Esophagus (tissue), 2 donors: Measurements from ENCODE around the gene PPP1R11. TPM values are rescaled to one million over a fixed set of nuclear protein-coding genes. Genes with fewer than 3 reads are reported as not detected.
A peak's percentile ranks its signal among the peaks of the same experiment; 100 is the strongest.
"Not testable (repeated sequence)": the region's sequence is repeated elsewhere in the genome, so short reads cannot be mapped to it uniquely, and the experiment has no call there.

Experiments used
- H3K27ac ChIP-seq, 2 donors: one replicate each; pipeline ENCODE4 v1.5.1; 2013; ENCODE audit warnings: low read depth in 2 of 2, mild to moderate bottlenecking in 2 of 2, inconsistent platforms in 1 of 2, low read length in 1 of 2, moderate library complexity in 1 of 2
- H3K27me3 ChIP-seq, 2 donors: one replicate each; pipeline ENCODE4 v1.6.1; 2013; ENCODE audit warnings: low read length in 2 of 2, control low read depth in 1 of 2, mild to moderate bottlenecking in 1 of 2; ENCODE audit not compliant: insufficient read depth in 2 of 2, control insufficient read depth in 1 of 2
- H3K36me3 ChIP-seq, 2 donors: one replicate each; pipeline ENCODE4 v1.6.1; 2013; ENCODE audit warnings: low read length in 1 of 2; ENCODE audit not compliant: control insufficient read depth in 2 of 2, insufficient read depth in 2 of 2
- H3K4me1 ChIP-seq, 2 donors: one replicate each; pipeline ENCODE4 v1.6.1; 2013; ENCODE audit warnings: low read length in 1 of 2; ENCODE audit not compliant: control insufficient read depth in 2 of 2, insufficient read depth in 2 of 2
- H3K4me3 ChIP-seq, 2 donors: one replicate each; pipeline ENCODE4 v1.5.1; 2013; ENCODE audit warnings: low read length in 2 of 2, mild to moderate bottlenecking in 2 of 2, low read depth in 1 of 2, moderate library complexity in 1 of 2
- H3K9me3 ChIP-seq, 2 donors: one replicate each; pipeline ENCODE4 v1.6.1; 2013; ENCODE audit warnings: mild to moderate bottlenecking in 2 of 2, low read depth in 1 of 2, low read length in 1 of 2, moderate library complexity in 1 of 2; ENCODE audit not compliant: control insufficient read depth in 2 of 2, insufficient read depth in 1 of 2
- WGBS, 2 donors: extraction: QIAGEN DNeasy Blood & Tissue Kit; methylation state at CpG; one replicate each; pipeline ENCODE4 v1.1.7; 2013; 5-methylcytosine and 5-hydroxymethylcytosine counted together
- polyA plus RNA-seq, 2 donors: library from polyadenylated mRNA; stranded (reverse); fragments of 200-250 nt; gene quantifications; one replicate each; pipeline ENCODE4 v1.2.3, GENCODE V29; 2013
- donor health status: healthy with polysubstance abuse.
- donor health status: Bipolar disorder and iron deficiency.

PPP1R11 gene, protein sequence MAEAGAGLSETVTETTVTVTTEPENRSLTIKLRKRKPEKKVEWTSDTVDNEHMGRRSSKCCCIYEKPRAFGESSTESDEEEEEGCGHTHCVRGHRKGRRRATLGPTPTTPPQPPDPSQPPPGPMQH
- 10 to 100 TPM; 41.0 to 54.8 TPM for polyA plus RNA-seq

DNA sequence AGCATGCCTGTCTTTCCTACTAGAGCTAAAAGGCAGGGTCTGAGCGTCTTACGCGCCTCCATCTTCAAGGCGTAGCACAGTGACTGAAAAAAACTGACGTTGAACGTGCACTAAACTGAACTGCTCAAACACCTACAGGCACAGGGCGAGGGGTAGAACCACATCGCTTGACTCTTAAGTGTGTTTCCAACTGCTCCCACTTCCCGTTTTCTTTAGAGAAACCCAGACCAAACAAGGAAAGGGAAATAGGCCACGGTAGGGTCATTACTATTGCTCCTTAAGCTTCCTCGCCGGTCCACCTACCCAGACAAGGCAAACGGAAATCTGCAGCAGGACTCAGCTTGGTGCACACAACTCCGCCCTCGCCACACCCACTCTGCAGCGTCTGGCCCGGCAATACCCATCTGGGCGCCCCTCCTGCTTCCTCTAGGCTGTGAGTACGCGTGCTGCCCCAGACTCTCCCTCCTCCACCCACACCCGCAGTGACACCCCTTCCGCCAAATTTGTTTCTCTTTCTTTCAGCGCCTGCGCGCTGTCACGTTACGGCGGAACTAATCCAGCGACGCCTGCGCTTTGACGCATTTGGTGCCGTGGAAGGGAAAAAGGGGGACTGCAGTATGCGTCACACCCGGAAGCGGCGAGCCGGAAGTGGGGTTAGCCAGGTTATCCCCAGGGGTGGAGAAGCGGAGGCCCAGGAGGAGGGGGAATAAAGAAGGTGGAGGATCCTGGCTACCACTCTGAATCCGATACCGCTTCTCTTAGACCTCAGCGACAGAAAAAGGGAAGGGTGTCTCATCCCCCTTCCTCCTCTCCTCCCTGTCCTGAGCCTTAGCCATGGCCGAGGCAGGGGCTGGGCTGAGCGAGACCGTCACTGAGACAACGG is at the start of gene PPP1R11:
TSS of gene PPP1R11 (plus strand) at position 622 of the 883 bp plus-strand sequence. CDS start at position 835, 213 bp downstream.
- no peaks in the 10 kb centered on the region for H3K9me3 ChIP-seq
- peaks cover 0 to 2% of the 10 kb centered on the region in 2 donors for H3K4me1 ChIP-seq
- H3K27me3 ChIP-seq, result no peaks in the 10 kb centered on the region
- H3K27ac ChIP-seq, result peak within 1 kb of the TSS; percentile 91 to 99
- 0% methylated on average over 44 to 46 of the region's 46 CpGs for WGBS, 2 donors
- peak within 1 kb of the TSS; percentile 71 to 81 for H3K4me3 ChIP-seq
- H3K36me3 ChIP-seq, result peaks cover 0 to 9% of the 10 kb centered on the region in 2 donors

DNA sequence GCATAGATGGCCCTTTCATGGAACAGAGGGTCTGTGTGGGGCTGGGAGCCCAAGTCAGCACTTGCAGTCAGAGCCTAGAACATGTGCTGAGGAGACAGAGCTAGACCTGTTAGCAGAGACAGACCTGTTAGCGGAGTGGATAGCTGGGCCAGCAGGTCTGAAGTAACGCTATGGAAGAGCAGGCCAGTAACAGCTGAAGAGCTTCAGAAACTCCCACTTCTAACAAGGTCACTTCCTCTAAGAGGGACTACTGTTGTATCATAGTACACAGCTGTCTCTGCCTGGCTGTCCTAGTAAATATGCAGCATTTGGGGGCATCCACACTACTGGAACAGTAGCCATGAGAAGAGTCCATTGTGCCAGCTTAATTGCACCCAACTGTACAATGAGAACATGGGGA is 47.2 kb upstream of the PPP1R11 start:
- H3K27me3 ChIP-seq, result no peaks in the 10 kb centered on the region
- H3K4me1 ChIP-seq, result no peaks in the 10 kb centered on the region
- H3K36me3 ChIP-seq, result peaks cover 0 to 5% of the 10 kb centered on the region in 2 donors
- 96 to 100% methylated on average over 2 of the region's 2 CpGs for WGBS, 2 donors
- H3K27ac ChIP-seq, result no peak overlapping the region
- no peak overlapping the region for H3K4me3 ChIP-seq
- no peaks in the 10 kb centered on the region for H3K9me3 ChIP-seq

DNA sequence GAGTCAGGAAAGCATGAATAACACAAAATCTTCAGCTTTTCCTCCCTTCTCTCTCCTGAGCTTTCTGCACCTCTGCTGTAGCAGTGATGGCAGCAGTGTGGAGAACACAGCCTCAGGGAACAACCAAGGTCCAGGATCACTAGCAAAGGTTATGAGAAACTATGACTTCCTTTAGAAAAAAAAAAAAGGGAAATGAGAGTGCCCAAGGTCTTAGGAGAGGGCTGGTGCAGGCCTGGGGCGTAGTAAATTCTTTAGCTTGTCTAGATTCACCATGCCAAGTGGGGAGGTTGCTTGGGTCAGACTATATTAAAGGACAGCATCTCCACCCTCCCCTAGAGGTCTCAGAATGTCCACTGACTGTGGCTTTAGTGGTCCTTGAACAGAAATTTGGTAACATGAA is 46.4 kb upstream of the PPP1R11 start:
- Histone ChIP-seq H3K27me3 (no peaks in the 10 kb centered on the region), H3K27ac (no peak overlapping the region), H3K4me3 (no peak overlapping the region), H3K36me3 (peaks cover 0 to 5% of the 10 kb centered on the region in 2 donors), H3K4me1 (no peaks in the 10 kb centered on the region), H3K9me3 (no peaks in the 10 kb centered on the region)
- 90 to 92% methylated on average over 1 of the region's 1 CpG for WGBS, 2 donors

DNA sequence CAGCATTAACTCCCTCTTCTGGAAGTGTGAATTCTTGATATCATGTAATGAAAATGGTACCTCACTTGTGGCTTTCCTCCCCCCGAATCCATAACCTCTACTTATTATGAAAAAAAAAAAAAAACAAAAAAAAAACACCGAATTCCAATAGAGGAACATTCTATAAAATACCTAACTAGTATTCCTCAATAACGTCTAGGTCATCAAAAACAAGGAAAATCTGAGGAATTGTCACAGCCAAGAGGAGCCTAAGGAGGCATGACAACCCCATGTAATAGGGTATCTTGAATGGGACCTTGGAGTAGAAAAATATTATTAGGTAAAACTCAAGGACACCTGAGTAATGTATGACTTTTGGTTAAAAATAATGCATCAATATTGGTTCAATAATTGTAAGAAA is 44.8 kb upstream of the PPP1R11 start:
- no peaks in the 10 kb centered on the region for H3K9me3 ChIP-seq
- H3K4me3 ChIP-seq, result no peak overlapping the region
- no peak overlapping the region for H3K27ac ChIP-seq
- WGBS, 2 donors, result 87 to 88% methylated on average over 3 of the region's 3 CpGs
- H3K36me3 ChIP-seq, result peaks cover 0 to 5% of the 10 kb centered on the region in 2 donors
- no peaks in the 10 kb centered on the region for H3K27me3 ChIP-seq
- no peaks in the 10 kb centered on the region for H3K4me1 ChIP-seq

DNA sequence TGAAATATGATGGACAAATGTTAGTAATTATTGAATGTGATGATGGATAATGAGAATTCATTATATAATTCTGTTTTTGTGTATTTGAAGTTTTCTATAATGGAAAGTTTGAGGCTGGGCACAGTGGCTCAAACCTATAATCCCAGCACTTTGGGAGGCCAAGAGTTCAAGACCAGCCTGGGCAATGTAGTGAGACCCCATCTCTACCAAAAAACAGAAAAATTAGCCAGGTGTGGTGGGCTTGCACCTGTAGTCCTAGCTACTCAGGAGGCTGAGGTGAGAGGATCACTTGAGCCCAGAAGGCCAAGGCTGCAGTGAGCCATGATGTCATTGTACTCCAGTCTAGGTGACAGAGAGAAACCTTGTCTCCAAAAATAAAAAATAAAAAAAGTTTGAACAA is 44.3 kb upstream of the PPP1R11 start:
- not testable (repeated sequence) for H3K4me3 ChIP-seq, H3K27ac ChIP-seq, H3K4me1 ChIP-seq, H3K36me3 ChIP-seq, H3K27me3 ChIP-seq, H3K9me3 ChIP-seq

DNA sequence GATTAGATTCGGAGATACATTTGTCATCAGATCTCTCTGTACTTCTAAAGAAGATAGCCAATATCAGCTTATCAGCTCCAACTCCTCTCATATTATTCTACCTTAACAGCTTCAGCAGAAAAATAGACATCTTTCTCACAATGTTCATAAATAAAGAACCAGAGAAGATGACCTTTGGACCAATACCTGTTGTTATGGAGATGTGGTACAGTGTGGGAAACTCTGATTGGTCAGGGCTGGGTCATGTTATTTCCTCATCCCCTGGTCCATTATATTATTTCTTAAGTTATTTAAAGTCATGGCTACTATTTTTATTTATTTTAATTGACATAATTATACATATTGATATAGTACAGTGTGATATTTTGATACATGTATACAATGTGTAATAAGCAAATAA is 41.8 kb upstream of the PPP1R11 start:
- Histone ChIP-seq H3K4me1 (no peaks in the 10 kb centered on the region), H3K9me3 (no peaks in the 10 kb centered on the region), H3K27ac (no peak overlapping the region), H3K27me3 (no peaks in the 10 kb centered on the region), H3K36me3 (peaks cover 0 to under 1% of the 10 kb centered on the region in 2 donors), H3K4me3 (no peak overlapping the region)
- 48 to 82% methylated on average over 1 of the region's 1 CpG for WGBS, 2 donors

DNA sequence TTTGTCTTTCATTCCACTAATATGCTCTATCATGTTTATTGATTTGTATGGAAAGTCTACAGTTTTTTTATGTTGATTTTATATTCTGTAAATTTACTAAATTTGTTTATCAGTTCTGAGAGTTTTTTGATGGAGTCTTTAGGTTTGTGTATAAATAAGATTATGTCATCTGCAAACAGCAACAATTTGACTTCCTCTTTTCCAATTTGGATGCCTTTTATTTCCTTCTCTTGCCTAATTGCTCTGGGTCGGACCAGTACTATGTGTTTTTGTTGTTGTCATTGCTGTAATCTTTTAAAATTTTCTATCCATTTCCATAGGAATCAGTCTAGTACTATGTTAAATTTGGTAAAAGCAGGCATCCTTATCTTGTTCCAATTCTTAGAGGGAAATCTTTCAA is 37.4 kb upstream of the PPP1R11 start:
- H3K27ac ChIP-seq, result no peak overlapping the region
- no peaks in the 10 kb centered on the region for H3K9me3 ChIP-seq
- H3K4me1 ChIP-seq, result no peaks in the 10 kb centered on the region
- no peak overlapping the region for H3K4me3 ChIP-seq
- WGBS, 2 donors, result 92 to 100% methylated on average over 1 of the region's 1 CpG
- no peaks in the 10 kb centered on the region for H3K27me3 ChIP-seq
- peaks cover 0 to under 1% of the 10 kb centered on the region in 2 donors for H3K36me3 ChIP-seq

DNA sequence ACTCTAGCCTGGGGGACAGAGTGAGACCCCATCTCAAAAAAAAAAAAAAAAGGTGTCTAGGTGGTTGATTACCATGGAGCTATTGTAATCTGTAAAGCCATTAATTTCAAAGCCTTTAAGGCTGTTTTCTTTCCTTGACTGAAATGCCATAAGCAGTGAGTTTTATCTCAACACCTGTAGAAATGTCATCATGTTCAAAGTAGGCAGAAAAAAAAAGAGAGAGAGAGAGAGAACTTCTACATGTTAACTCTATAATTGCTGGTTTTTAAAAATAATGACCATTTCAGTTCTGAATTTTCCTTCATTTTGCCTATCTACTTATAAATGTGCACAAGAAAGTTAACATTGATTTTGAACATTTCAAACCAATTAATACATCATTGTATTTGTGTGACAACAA is 35.6 kb upstream of the PPP1R11 start:
- peaks cover 0 to 3% of the 10 kb centered on the region in 2 donors for H3K36me3 ChIP-seq
- no peaks in the 10 kb centered on the region for H3K9me3 ChIP-seq
- H3K4me1 ChIP-seq, result no peaks in the 10 kb centered on the region
- no peak overlapping the region for H3K27ac ChIP-seq
- H3K4me3 ChIP-seq, result no peak overlapping the region
- H3K27me3 ChIP-seq, result no peaks in the 10 kb centered on the region

DNA sequence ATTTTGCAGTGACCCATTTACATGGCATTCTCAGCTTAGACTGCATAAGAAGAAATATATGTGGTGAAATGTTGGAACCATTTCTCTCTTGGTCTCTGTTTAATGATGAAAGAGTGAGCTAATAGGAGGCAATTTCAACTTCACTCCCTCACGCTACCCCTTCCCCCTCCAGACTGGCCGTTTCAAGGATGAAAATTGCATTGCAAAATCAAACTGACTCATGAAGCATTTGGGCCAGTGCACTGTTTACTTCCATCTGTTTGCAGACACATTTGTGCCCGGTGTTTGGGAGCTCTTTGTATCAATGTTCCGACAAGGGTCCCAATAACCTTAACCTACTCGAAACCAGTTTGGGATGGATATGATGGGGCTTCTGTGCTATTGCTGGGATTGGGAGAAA is 33.6 kb upstream of the PPP1R11 start:
- not testable (repeated sequence) for H3K4me1 ChIP-seq, H3K36me3 ChIP-seq, H3K27me3 ChIP-seq, H3K27ac ChIP-seq, H3K9me3 ChIP-seq, H3K4me3 ChIP-seq
- WGBS, 2 donors, result 81 to 89% methylated on average over 5 of the region's 5 CpGs

DNA sequence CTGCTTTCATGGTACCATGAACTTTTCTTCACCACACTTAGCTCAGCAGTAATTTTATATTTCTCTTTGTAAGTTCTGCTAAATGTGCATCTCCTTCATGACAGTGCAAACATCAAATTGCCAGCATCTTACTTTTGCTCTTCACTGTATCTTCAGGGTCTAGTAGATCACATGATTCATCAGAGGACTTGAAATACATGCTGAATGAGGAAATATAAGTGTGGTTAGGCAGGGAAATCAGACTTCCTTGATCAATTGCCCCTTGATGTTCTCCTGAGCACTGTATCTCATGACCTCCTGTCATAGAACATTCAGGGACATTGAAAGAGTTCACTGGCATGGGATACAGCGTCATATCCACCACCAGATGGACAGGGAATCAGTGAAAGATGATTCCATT is 31.2 kb upstream of the PPP1R11 start:
- peaks cover 0 to 3% of the 10 kb centered on the region in 2 donors for H3K36me3 ChIP-seq
- WGBS, 2 donors, result 95 to 96% methylated on average over 1 of the region's 1 CpG
- H3K9me3 ChIP-seq, result no peaks in the 10 kb centered on the region
- H3K27me3 ChIP-seq, result no peaks in the 10 kb centered on the region
- no peak overlapping the region for H3K4me3 ChIP-seq
- H3K4me1 ChIP-seq, result no peaks in the 10 kb centered on the region
- no peak overlapping the region for H3K27ac ChIP-seq
